GM12891 (cell line): ENCODE results near the gene FAM20C.

Experiments used
- DNase-seq: peaks from one replicate; pipeline ENCODE4 v3.0.0; 2011; ENCODE audit warnings: low spot score; ENCODE audit not compliant: insufficient read length
- FAIRE-seq: peaks from 2 replicates; lab custom pipeline; 2011; peaks lifted over from hg19 to GRCh38; lab: Jason Lieb, UNC
- PAX5 ChIP-seq: IDR thresholded peaks from 2 replicates; pipeline ENCODE4 v1.6.1; 2011; ENCODE audit warnings: low read length, moderate library complexity, mild to moderate bottlenecking; ENCODE audit not compliant: insufficient read depth, severe bottlenecking
- POLR2A ChIP-seq: IDR thresholded peaks from 2 replicates; pipeline ENCODE4 v1.6.1; 2011; ENCODE audit warnings: low read depth, low read length, control low read depth
- POLR2AphosphoS5 ChIP-seq: IDR thresholded peaks from 2 replicates; pipeline ENCODE4 v1.6.1; 2011; ENCODE audit warnings: low read depth, low read length, control low read depth
- POU2F2 ChIP-seq: IDR thresholded peaks from 2 replicates; pipeline ENCODE4 v1.6.1; 2011; ENCODE audit warnings: low read depth, mild to moderate bottlenecking, control low read depth, low read length, moderate library complexity
- SPI1 ChIP-seq: IDR thresholded peaks from 2 replicates; pipeline ENCODE4 v1.6.1; 2011; ENCODE audit warnings: low read depth, low read length, control low read depth
- TAF1 ChIP-seq: IDR thresholded peaks from 2 replicates; pipeline ENCODE4 v1.6.1; 2011; ENCODE audit warnings: low read depth, low read length, control low read depth

FAM20C gene

GRCh38 chr7:222716-223041 lies 30.3 kb downstream of the FAM20C start:
- no peak for DNase-seq
- no peak for FAIRE-seq
- TF ChIP-seq POLR2A (no peak), POLR2AphosphoS5 (no peak), POU2F2 (no peak), PAX5 (no peak), SPI1 (no peak), TAF1 (no peak)

- FAIRE-seq (no peak), DNase-seq (no peak)
- TF ChIP-seq POLR2AphosphoS5: no peak
- no peak for TF ChIP-seq SPI1
- no peak for TF ChIP-seq PAX5
Observed at GRCh38 chr7:223118-223800, 30.9 kb downstream of the FAM20C start.

- no peak for FAIRE-seq
- TF ChIP-seq SPI1: no peak
- TF ChIP-seq POLR2AphosphoS5: no peak
- TF ChIP-seq POLR2A: no peak
- TF ChIP-seq POU2F2: no peak
- TF ChIP-seq TAF1: no peak
- TF ChIP-seq PAX5: no peak
- no peak for DNase-seq
Observed at GRCh38 chr7:223861-224260, 31.5 kb downstream of the FAM20C start.

GRCh38 chr7:226281-226895 lies 34.0 kb downstream of the FAM20C start:
- DNase-seq (no peak), FAIRE-seq (no peak)
- TF ChIP-seq PAX5: no peak
- TF ChIP-seq POU2F2: no peak
- no peak for TF ChIP-seq TAF1
- no peak for TF ChIP-seq POLR2AphosphoS5
- TF ChIP-seq SPI1: no peak
- TF ChIP-seq POLR2A: no peak

- TF ChIP-seq TAF1 (no peak), SPI1 (no peak), POLR2A (no peak), POLR2AphosphoS5 (no peak), PAX5 (no peak)
- DNase-seq: no peak
- no peak for FAIRE-seq
Observed at GRCh38 chr7:227926-228325, 35.6 kb downstream of the FAM20C start.

- TF ChIP-seq SPI1: no peak
- TF ChIP-seq POLR2AphosphoS5: no peak
- TF ChIP-seq POU2F2: no peak
- no peak for TF ChIP-seq POLR2A
- TF ChIP-seq PAX5: no peak
- no peak for TF ChIP-seq TAF1
- DNase-seq (no peak), FAIRE-seq (no peak)
Observed at GRCh38 chr7:228610-229009, 36.2 kb downstream of the FAM20C start.

GRCh38 chr7:229184-229964 lies 37.0 kb downstream of the FAM20C start:
- no peak for FAIRE-seq
- no peak for DNase-seq
- TF ChIP-seq POLR2A (no peak), SPI1 (no peak), POLR2AphosphoS5 (no peak), PAX5 (no peak), POU2F2 (no peak), TAF1 (no peak)

- DNase-seq (no peak), FAIRE-seq (no peak)
- TF ChIP-seq POU2F2: no peak
- TF ChIP-seq POLR2A: no peak
- no peak for TF ChIP-seq TAF1
- no peak for TF ChIP-seq PAX5
- TF ChIP-seq POLR2AphosphoS5: no peak
- TF ChIP-seq SPI1: no peak
Observed at GRCh38 chr7:230274-230673, 37.9 kb downstream of the FAM20C start.
